ENCODE data around the gene TBPL1.

The TBPL1 gene

DNA sequence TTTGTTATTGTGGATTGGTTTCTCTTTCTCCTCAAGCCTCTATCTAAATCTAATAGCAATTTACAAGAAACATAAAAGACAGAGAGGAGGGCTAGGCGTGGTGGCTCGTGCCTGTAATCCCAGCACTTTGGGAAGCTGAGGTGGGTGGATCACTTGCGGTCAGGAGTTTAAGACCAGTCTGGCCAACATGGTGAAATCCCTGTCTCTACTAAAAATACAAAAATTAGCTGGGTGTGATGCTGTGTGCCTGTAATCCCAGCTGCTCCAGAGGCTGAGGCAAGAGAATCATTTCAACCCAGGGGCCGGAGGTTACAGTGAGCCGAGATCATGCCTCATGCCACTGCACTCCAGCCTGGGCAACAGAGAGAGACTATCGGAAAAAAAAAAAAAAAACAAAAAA is 52.8 kb downstream of the TBPL1 start:
- no peak for DNase-seq

DNA sequence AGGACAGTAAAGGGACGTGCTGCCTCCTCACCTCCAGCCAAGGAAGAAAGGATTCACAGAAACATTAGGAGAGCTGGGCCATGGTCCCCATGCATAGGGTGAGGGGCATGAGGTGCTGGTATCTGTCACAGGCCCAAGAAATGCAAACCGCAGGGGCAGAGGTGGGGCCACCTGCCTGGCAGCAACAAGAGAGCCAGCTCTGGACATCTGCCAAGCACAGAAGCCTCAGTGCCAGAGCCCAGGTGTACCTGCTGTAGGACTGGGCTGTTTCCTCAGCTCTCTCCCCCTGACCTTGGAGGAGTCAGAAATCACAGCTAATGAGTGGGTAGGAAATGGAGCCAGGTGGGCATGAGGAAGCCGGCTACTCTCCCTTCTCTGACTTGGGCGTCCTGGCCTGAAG is 54.1 kb downstream of the TBPL1 start:
- no peak for DNase-seq

DNA sequence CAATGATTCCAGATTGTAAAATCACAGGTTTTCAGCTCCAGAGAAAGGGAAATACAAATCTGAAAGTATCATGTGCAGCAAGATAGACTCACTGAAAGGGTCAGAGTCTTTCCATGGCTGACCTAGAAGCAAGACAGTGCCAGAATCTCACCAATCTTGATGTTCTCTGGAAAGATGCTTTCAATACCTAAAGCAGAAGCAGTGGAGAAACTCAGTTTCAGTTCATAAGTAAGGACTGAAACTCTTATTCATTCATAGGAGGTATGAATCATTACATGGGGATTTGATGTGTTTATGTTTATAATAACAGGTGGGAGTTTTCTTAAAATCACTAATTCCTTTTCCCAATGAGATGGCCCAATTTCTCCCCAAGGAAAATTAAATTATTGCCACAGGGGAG is 56.9 kb downstream of the TBPL1 start:
- DNase-seq: no peak

DNA sequence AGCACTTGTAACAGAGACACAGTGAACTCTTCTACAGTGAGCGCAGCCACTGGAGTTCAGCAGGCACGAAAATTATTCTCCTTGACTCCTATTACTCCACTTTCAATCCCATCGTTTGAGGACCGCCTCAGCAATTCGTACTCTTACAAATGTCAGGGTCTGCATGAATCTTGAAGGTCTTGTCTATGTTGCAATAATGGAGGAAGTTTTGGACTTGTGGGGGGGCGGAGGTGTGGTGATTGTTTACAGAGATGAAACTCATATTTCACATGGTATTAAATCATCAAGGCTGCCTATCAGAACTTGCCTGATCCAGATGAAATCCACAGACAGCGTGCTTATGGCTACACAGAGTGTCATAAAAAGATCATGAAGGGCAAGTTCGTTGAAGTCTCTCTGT is 57.4 kb downstream of the TBPL1 start:
- DNase-seq: no peak

GRCh38 chr6:134010974-134011373 is 58.0 kb downstream of the TBPL1 start:
- DNase-seq: no peak

GRCh38 chr6:134014588-134015137 is 61.6 kb downstream of the TBPL1 start:
- no peak for DNase-seq

GRCh38 chr6:134015719-134016557 is 62.9 kb downstream of the TBPL1 start:
- DNase-seq: no peak

DNA sequence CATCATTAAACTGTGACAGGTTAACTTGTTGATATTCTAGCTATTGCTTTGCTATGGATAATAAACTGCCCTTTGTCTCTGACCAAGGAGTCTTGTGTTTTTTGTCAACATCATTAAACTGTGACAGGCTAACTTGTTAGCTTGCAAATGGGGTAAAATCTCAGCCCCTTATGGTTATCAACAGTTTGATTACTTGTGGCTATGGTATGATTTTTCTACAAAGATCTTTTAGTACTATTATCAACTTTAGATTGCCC is 63.5 kb downstream of the TBPL1 start:
- no peak for DNase-seq

- no peak for DNase-seq
These were observed 67.0 kb downstream of the TBPL1 start for GRCh38 chr6:134020071-134020470.

DNA sequence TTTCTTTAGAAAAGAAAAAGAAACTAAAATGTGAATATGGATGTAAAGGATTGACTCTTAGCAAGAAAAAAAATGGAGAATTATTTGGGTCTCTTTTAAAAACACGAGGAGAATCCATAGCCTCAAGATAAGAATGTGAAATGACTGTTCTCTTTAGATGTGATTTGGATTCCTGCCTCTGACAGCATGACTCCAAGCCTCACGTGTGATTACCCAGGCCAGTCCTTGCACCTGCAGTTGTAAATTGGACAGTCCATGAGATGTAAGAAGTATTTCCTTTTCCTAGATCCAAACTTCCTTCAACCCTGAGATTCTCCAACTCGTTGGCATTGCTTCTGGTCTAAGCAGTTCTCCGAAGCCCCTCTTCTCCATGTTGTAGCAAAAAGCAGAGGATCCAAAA is 67.5 kb downstream of the TBPL1 start:
- no peak for DNase-seq

- no peak for DNase-seq
These were observed 67.9 kb downstream of the TBPL1 start for GRCh38 chr6:134020968-134021367.

DNA sequence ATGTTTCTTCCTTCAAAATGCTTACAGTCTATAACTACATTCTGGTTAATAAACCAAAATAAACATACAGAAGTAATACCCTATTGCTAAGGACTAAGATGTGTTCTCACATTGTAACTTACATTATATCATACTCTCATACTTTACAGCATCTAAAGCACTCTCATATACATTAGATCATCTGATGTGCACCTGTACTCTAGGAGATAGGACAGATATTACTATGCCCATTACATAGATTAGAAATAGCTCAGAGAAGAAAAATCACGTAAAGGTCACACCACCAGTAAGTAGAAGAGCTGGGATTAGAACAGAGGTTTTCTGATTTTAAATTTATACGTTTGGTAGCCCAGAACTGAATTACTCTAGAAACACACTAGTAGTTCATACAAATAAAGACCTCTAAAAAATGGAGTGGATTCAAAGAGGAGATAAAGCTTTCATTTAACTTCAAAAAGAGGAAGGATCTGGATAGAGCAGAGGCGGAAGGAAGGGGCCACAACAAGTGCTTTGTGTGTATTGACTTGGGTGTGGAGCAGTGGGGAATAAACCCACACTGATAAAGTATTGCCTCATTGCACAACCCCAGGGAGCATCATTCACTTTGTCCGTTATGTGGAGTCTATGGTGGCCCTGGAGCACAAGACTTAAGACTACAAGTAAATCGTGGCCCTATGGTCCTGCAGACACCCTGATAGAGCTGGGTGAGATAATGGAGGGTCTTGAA is 68.5 kb downstream of the TBPL1 start:
- no peak for DNase-seq

DNA sequence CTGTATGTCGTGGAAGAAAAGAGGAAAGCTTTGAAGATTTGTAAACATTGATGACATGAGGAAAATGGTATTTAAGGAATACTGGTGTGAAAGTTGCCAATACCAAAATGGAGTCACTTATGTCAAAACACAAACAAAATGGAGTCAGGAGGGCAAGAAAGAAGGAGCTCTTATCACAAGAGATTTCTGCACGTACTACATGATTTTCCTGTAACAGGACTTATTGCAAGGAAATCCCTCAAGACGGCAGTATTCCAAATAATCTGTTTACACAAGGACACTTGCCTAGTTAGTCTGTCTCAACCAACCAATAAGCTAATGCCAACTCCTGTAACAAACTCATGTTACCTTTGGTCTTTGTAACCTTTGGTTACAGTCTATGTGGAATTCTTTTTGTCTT is 69.6 kb downstream of the TBPL1 start:
- no peak for DNase-seq

DNA sequence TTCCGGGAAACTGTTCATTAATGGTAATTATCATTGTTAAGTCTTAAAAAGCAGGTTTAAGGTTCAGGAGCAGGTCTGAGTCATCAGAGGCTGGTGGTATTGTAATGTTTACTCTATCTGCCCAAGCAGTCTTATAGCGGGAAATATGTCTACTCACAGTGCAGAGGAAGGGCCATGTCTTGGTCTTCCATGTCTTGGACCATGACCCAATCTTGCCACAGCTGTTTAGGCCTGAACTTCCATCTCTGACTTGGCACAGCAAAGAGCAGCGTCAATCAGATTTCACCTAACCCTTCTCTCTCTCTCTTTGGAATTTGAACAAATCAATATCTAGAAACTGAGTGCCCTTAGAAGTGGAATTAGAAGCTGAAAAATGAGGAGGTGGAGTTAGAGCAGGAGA is 73.6 kb downstream of the TBPL1 start:
- no peak for DNase-seq

DNA sequence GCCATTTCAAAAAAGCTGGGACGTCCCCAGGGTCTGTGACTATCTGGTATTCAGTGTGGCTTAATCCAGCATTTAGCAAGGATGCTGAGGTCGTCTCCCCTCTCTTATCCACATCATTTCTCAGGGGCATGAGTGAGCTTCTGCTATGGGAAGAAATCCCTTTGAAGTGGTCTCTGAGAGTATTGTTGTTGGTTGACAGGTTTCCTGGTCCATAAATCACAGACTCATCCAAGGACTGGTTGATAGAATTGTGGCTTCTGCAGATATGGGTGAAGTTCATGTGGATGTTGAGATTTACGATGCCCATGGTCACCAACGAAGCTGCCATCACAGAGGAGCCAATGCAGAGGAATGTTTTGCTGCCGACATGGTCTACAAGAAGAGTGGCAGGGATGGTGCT is 75.4 kb downstream of the TBPL1 start:
- no peak for DNase-seq

- DNase-seq: no peak
These were observed 76.8 kb downstream of the TBPL1 start for GRCh38 chr6:134029495-134030455.

DNA sequence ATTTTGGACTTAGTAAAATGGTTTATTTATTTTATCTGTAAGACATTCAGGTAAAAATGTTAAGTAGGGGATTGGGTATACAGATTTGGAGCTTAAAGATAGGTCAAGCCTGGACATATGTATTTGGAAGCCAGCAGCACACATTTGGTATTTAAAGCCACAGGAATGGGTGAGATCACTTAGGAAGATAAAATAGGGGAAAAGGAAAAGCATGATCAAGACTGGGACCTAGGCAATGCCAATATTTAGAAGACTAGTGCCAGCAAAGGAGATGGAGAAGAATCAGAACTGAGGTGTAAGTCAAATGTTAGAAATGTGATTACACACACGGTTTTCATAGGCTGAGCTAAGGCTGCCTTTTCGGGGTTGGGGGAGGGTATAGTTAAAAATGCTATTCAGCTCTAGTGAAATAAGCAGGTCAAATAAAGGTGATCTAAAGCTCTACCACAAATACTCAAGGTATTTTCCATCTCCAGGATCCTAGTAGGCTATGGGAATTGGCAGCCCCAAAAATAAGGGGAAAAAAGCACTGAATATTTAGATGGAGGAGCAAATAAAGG is 78.8 kb downstream of the TBPL1 start:
- no peak for DNase-seq

GRCh38 chr6:134034478-134034877 is 81.5 kb downstream of the TBPL1 start:
- no peak for DNase-seq

- DNase-seq: peak in 1 of 51 donors; percentile 34
These were observed 82.2 kb downstream of the TBPL1 start for GRCh38 chr6:134034961-134035822.

DNA sequence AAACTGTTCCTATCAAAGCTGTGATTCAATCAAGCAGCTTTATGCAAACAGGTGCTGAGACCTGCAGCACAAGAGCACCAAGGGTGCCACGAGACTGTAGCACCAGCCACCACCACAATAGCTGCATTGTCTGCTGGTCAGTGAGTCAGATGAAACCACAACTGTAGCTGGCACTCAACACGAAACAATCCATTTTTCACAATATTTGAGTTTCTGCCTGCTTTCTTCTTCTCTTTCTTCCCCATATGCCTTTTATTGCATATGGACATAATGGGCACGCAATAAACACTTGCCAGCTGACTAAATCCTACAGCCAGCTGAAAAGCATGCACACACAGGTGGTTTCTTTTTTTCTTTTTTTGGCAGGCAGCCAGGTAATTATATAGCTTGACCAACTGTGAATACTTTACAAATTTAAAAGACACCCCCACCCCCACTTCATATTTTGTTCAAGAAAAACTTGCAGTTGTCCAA is 82.8 kb downstream of the TBPL1 start:
- peak in 25 of 51 donors; percentile 5 to 67 (median 36) for DNase-seq
